ENCODE measurements around the gene GID8. TPM values are rescaled to one million over a fixed set of nuclear protein-coding genes. Genes with fewer than 3 reads are reported as not detected.

The GID8 gene
- total RNA-seq, 1 experiment from 2014 or later: 35.6 TPM

DNA sequence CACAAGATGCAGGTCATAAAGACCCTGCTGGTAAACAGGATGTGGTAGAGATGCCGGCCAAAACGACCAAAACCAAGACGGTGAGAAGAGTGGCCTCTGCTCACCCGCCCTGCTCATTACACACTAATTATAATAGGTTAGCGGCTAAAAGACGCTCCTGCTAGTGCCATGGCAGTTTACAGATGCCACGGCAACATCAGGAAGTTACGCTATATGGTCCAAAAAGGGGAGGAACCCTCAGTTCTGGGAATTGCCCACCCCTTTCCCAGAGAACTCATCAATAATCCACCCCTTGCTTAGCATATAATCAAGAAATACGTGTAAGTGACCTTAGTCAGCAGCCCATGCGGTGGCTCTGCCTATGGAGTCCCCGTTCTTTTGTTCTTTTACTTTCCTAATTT is 51.3 kb downstream of the GID8 start:
- CTCF ChIA-PET: no interaction called here
- no peak overlapping the region for H2AFZ ChIP-seq (ENCODE audit: low read depth, low read length, poor library complexity, severe bottlenecking)
- no peaks in the 10 kb centered on the region for H3K79me2 ChIP-seq (ENCODE audit: insufficient read depth, low read length)
- no peaks in the 10 kb centered on the region for H3K4me1 ChIP-seq (ENCODE audit: control insufficient read depth in 1 of 2, insufficient read depth in 2 of 2, low read length in 2 of 2)
- H3K27ac ChIP-seq (ENCODE audit: low read depth, low read length): no peak overlapping the region
- ATAC-seq: no peak
- no peaks in the 10 kb centered on the region for H3K9me2 ChIP-seq (ENCODE audit: insufficient read depth)
- no peak overlapping the region for H3K4me3 ChIP-seq (replicated peaks in 1 of 2; ENCODE audit: low read depth in 1 of 2, low read length in 2 of 2)
- DNase-seq (ENCODE audit: low read depth, low spot score): no peak
- RAD21 ChIA-PET (ENCODE audit: low non-redundant PET in 1 of 2, low total read pairs in 2 of 2, uncharacterized antibody in 2 of 2, unreplicated experiment in 2 of 2): no interaction called here
- no peaks in the 10 kb centered on the region for H3K27me3 ChIP-seq (ENCODE audit: insufficient read depth, low read length)
- no peaks in the 10 kb centered on the region for H4K20me1 ChIP-seq (ENCODE audit: insufficient read depth)
- no TSS peak for BruUV-seq (replicated peaks)
- H3K36me3 ChIP-seq (ENCODE audit: control insufficient read depth in 1 of 2, insufficient read depth in 2 of 2, low read length in 2 of 2): no peaks in the 10 kb centered on the region
- POLR2A ChIA-PET: no interaction called here
- no peaks in the 10 kb centered on the region for H3K9me3 ChIP-seq (ENCODE audit: control insufficient read depth in 1 of 2, insufficient read depth in 1 of 2, low read depth in 1 of 2, low read length in 2 of 2)
- intact Hi-C loops (cut with micrococcal nuclease): no loop called here
- no peak overlapping the region for H3K4me2 ChIP-seq (ENCODE audit: low read length)
- TF ChIP-seq ZFX (IDR thresholded peaks at IDR 0.05) (no peak), TCF7L2 (IDR thresholded peaks at IDR 0.05; ENCODE audit: borderline replicate concordance, extremely low read depth, insufficient read depth, insufficient read length) (no peak), ELF1 (IDR thresholded peaks at IDR 0.05; ENCODE audit: borderline replicate concordance, low read depth) (no peak), FOSL1 (IDR thresholded peaks at IDR 0.05; ENCODE audit: low read depth) (no peak), SRF (IDR thresholded peaks at IDR 0.05; ENCODE audit: low read depth) (no peak), SIN3A (IDR thresholded peaks at IDR 0.05; ENCODE audit: low read depth) (no peak), POLR2A (IDR thresholded peaks at IDR 0.05; ENCODE audit: borderline replicate concordance, extremely low read depth, insufficient read depth, insufficient read length) (no peak), EZH2 (IDR thresholded peaks at IDR 0.05) (no peak), RAD21 (IDR thresholded peaks at IDR 0.05; ENCODE audit: low read depth) (no peak), CBX3 (IDR thresholded peaks at IDR 0.05; ENCODE audit: low read depth) (no peak), POLR2AphosphoS5 (IDR thresholded peaks at IDR 0.05; ENCODE audit: low read depth, low read length) (no peak), CEBPB (IDR thresholded peaks at IDR 0.05; ENCODE audit: low read depth) (no peak), SP1 (IDR thresholded peaks at IDR 0.05; ENCODE audit: low read depth) (no peak), EZH2phosphoT487 (IDR thresholded peaks at IDR 0.05; ENCODE audit: borderline replicate concordance) (no peak), ZNF274 (IDR thresholded peaks at IDR 0.05; ENCODE audit: low read depth, low read length) (no peak), JUND (IDR thresholded peaks at IDR 0.05) (no peak)
- TF ChIP-seq, protein P1, sequence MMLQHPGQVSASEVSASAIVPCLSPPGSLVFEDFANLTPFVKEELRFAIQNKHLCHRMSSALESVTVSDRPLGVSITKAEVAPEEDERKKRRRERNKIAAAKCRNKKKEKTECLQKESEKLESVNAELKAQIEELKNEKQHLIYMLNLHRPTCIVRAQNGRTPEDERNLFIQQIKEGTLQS (IDR thresholded peaks at IDR 0.05): no peak
- TF ChIP-seq, protein P2, sequence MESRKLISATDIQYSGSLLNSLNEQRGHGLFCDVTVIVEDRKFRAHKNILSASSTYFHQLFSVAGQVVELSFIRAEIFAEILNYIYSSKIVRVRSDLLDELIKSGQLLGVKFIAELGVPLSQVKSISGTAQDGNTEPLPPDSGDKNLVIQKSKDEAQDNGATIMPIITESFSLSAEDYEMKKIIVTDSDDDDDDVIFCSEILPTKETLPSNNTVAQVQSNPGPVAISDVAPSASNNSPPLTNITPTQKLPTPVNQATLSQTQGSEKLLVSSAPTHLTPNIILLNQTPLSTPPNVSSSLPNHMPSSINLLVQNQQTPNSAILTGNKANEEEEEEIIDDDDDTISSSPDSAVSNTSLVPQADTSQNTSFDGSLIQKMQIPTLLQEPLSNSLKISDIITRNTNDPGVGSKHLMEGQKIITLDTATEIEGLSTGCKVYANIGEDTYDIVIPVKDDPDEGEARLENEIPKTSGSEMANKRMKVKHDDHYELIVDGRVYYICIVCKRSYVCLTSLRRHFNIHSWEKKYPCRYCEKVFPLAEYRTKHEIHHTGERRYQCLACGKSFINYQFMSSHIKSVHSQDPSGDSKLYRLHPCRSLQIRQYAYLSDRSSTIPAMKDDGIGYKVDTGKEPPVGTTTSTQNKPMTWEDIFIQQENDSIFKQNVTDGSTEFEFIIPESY (IDR thresholded peaks at IDR 0.05; ENCODE audit: extremely low read depth, insufficient replicate concordance, low read length): no peak
- TF ChIP-seq, protein P3, sequence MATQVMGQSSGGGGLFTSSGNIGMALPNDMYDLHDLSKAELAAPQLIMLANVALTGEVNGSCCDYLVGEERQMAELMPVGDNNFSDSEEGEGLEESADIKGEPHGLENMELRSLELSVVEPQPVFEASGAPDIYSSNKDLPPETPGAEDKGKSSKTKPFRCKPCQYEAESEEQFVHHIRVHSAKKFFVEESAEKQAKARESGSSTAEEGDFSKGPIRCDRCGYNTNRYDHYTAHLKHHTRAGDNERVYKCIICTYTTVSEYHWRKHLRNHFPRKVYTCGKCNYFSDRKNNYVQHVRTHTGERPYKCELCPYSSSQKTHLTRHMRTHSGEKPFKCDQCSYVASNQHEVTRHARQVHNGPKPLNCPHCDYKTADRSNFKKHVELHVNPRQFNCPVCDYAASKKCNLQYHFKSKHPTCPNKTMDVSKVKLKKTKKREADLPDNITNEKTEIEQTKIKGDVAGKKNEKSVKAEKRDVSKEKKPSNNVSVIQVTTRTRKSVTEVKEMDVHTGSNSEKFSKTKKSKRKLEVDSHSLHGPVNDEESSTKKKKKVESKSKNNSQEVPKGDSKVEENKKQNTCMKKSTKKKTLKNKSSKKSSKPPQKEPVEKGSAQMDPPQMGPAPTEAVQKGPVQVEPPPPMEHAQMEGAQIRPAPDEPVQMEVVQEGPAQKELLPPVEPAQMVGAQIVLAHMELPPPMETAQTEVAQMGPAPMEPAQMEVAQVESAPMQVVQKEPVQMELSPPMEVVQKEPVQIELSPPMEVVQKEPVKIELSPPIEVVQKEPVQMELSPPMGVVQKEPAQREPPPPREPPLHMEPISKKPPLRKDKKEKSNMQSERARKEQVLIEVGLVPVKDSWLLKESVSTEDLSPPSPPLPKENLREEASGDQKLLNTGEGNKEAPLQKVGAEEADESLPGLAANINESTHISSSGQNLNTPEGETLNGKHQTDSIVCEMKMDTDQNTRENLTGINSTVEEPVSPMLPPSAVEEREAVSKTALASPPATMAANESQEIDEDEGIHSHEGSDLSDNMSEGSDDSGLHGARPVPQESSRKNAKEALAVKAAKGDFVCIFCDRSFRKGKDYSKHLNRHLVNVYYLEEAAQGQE (IDR thresholded peaks at IDR 0.05; ENCODE audit: low read depth): no peak
- TF ChIP-seq, protein P4, sequence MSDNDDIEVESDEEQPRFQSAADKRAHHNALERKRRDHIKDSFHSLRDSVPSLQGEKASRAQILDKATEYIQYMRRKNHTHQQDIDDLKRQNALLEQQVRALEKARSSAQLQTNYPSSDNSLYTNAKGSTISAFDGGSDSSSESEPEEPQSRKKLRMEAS (IDR thresholded peaks at IDR 0.05): no peak
- no peak overlapping the region for H3K9ac ChIP-seq (ENCODE audit: low read length)
